WTC11 (cell line): ENCODE measurements around the gene MTSS2. TPM values are rescaled to one million over a fixed set of nuclear protein-coding genes. Genes with fewer than 3 reads are reported as not detected.

Experiments
- ATAC-seq: fragments of 200-7000 bp; cut with Tn5 transposase; 2 replicates; pipeline ENCODE4 v1.10.0; 2021; ENCODE audit warnings: mild to moderate bottlenecking, moderate library complexity
- CTCF ChIA-PET: fragments of 300-600 bp; sonication (Branson Sonifier 250); formaldehyde crosslinking; loops from one replicate; lab custom pipeline; 2021; ENCODE audit warnings: antibody characterized with exemption; lab: Charles Lee
- POLR2A ChIA-PET: fragments of 350-600 bp; sonication (Branson Sonifier 250); formaldehyde crosslinking; loops from one replicate; lab custom pipeline; 2021; ENCODE audit warnings: antibody characterized with exemption; lab: Charles Lee
- DNase-seq: peaks from one replicate; pipeline ENCODE4 v3.0.0; 2021; ENCODE audit warnings: low spot score
- H3K27ac Mint-ChIP-seq: 2 replicates; pipeline ENCODE4 v1.8.0; 2021; ENCODE audit warnings: mixed read lengths
- H3K27me3 Mint-ChIP-seq: 2 replicates; pipeline ENCODE4 v1.8.0; 2021; ENCODE audit warnings: low read depth, mild to moderate bottlenecking, moderate library complexity, mixed read lengths
- H3K36me3 Mint-ChIP-seq: 2 replicates; pipeline ENCODE4 v1.8.0; 2021; ENCODE audit warnings: mixed read lengths
- H3K4me1 Mint-ChIP-seq: 2 replicates; pipeline ENCODE4 v1.8.0; 2022; ENCODE audit warnings: mixed read lengths
- H3K4me3 Mint-ChIP-seq: 2 replicates; pipeline ENCODE4 v1.8.0; 2021; ENCODE audit warnings: mild to moderate bottlenecking, moderate library complexity, mixed read lengths
- H3K9me3 Mint-ChIP-seq: 2 replicates; pipeline ENCODE4 v1.8.0; 2021; ENCODE audit warnings: mixed read lengths
- EMX1 ChIP-seq: fragments of 250-450 bp; sonication (Bioruptor Pico); IDR thresholded peaks from 2 replicates; pipeline ENCODE4 v1.8.0; 2021; ENCODE audit warnings: mild to moderate bottlenecking
- FOXP1 ChIP-seq: sonication (generic); formaldehyde crosslinking; IDR thresholded peaks from 2 replicates; pipeline ENCODE4 v1.8.0; 2022; ENCODE audit warnings: missing genetic modification reagents, mild to moderate bottlenecking, moderate library complexity, borderline replicate concordance
- GABPB1 ChIP-seq: sonication (generic); formaldehyde crosslinking; IDR thresholded peaks from 2 replicates; pipeline ENCODE4 v1.8.1; 2023; ENCODE audit warnings: mild to moderate bottlenecking, missing genetic modification reagents
- GRHL2 ChIP-seq: fragments of 250-450 bp; sonication (Bioruptor Pico); IDR thresholded peaks from 2 replicates; pipeline ENCODE4 v1.8.0; 2022; ENCODE audit warnings: mild to moderate bottlenecking, moderate library complexity; ENCODE audit not compliant: insufficient replicate concordance, severe bottlenecking
- JUN ChIP-seq: sonication (generic); formaldehyde crosslinking; IDR thresholded peaks from 2 replicates; pipeline ENCODE4 v1.8.0; 2023; ENCODE audit warnings: mild to moderate bottlenecking, missing genetic modification reagents
- MXD4 ChIP-seq: fragments of 250-450 bp; sonication (Bioruptor Pico); IDR thresholded peaks from 2 replicates; pipeline ENCODE4 v1.8.0; 2021; ENCODE audit warnings: mild to moderate bottlenecking, moderate library complexity, borderline replicate concordance
- NR2C2 ChIP-seq: sonication (generic); formaldehyde crosslinking; IDR thresholded peaks from 2 replicates; pipeline ENCODE4 v1.8.0; 2022; ENCODE audit warnings: mild to moderate bottlenecking, missing genetic modification reagents
- RORB ChIP-seq: fragments of 250-450 bp; sonication (Bioruptor Pico); IDR thresholded peaks from 2 replicates; pipeline ENCODE4 v1.9.0; 2021; ENCODE audit warnings: mild to moderate bottlenecking
- SP1 ChIP-seq: sonication (generic); formaldehyde crosslinking; conservative IDR thresholded peaks from 2 replicates; pipeline ENCODE4 v1.8.1; 2022; ENCODE audit warnings: missing genetic modification reagents
- TCF7 ChIP-seq: sonication (generic); formaldehyde crosslinking; IDR thresholded peaks from 2 replicates; pipeline ENCODE4 v1.8.0; 2022; ENCODE audit warnings: mild to moderate bottlenecking, low read depth, missing genetic modification reagents, moderate library complexity
- ZBTB21 ChIP-seq: sonication (generic); formaldehyde crosslinking; IDR thresholded peaks from 2 replicates; pipeline ENCODE4 v1.8.1; 2023; ENCODE audit warnings: mild to moderate bottlenecking, missing genetic modification reagents, borderline replicate concordance
- ZNF232 ChIP-seq: sonication (generic); formaldehyde crosslinking; IDR thresholded peaks from 2 replicates; pipeline ENCODE4 v1.8.0; 2022; ENCODE audit warnings: mild to moderate bottlenecking, missing genetic modification reagents
- ZNF263 ChIP-seq: sonication (generic); formaldehyde crosslinking; IDR thresholded peaks from 2 replicates; pipeline ENCODE4 v1.8.1; 2022; ENCODE audit warnings: low read depth, mild to moderate bottlenecking, moderate library complexity, missing genetic modification reagents
- total RNA-seq: library from RNA; stranded (reverse); gene quantifications from 3 replicates; pipeline ENCODE4 v1.2.3, GENCODE V29; 2021
- TF ChIP-seq, protein P1 (sequence below): sonication (generic); formaldehyde crosslinking; conservative IDR thresholded peaks from 2 replicates; pipeline ENCODE4 v1.8.1; 2023; ENCODE audit warnings: mild to moderate bottlenecking, low read depth, missing genetic modification reagents, moderate library complexity
- TF ChIP-seq, protein P2 (sequence below): sonication (generic); formaldehyde crosslinking; IDR thresholded peaks from 2 replicates; pipeline ENCODE4 v1.8.1; 2022; ENCODE audit warnings: low read depth, missing genetic modification reagents, borderline replicate concordance
- TF ChIP-seq, protein P3 (sequence below): sonication (generic); formaldehyde crosslinking; IDR thresholded peaks from 2 replicates; pipeline ENCODE4 v1.8.1; 2022; ENCODE audit warnings: low read depth, mild to moderate bottlenecking, moderate library complexity, missing genetic modification reagents, borderline replicate concordance
- TF ChIP-seq, protein P4 (sequence below): sonication (generic); formaldehyde crosslinking; IDR thresholded peaks from 2 replicates; pipeline ENCODE4 v1.8.0; 2023; ENCODE audit warnings: mild to moderate bottlenecking, missing genetic modification reagents
- TF ChIP-seq, protein P5 (sequence below): sonication (generic); formaldehyde crosslinking; IDR thresholded peaks from 2 replicates; pipeline ENCODE4 v1.8.0; 2022; ENCODE audit warnings: mild to moderate bottlenecking, missing genetic modification reagents
- TF ChIP-seq, protein P6 (sequence below): fragments of 250-450 bp; sonication (Bioruptor Pico); IDR thresholded peaks from 2 replicates; pipeline ENCODE4 v2.1.2; 2022; ENCODE audit warnings: mild to moderate bottlenecking, moderate library complexity
- TF ChIP-seq, protein P7 (sequence below): sonication (generic); formaldehyde crosslinking; IDR thresholded peaks from 2 replicates; pipeline ENCODE4 v1.8.1; 2023; ENCODE audit warnings: mild to moderate bottlenecking, missing genetic modification reagents

Gene MTSS2
- total RNA-seq, 1 experiment from 2014 or later: 28.3 TPM

DNA sequence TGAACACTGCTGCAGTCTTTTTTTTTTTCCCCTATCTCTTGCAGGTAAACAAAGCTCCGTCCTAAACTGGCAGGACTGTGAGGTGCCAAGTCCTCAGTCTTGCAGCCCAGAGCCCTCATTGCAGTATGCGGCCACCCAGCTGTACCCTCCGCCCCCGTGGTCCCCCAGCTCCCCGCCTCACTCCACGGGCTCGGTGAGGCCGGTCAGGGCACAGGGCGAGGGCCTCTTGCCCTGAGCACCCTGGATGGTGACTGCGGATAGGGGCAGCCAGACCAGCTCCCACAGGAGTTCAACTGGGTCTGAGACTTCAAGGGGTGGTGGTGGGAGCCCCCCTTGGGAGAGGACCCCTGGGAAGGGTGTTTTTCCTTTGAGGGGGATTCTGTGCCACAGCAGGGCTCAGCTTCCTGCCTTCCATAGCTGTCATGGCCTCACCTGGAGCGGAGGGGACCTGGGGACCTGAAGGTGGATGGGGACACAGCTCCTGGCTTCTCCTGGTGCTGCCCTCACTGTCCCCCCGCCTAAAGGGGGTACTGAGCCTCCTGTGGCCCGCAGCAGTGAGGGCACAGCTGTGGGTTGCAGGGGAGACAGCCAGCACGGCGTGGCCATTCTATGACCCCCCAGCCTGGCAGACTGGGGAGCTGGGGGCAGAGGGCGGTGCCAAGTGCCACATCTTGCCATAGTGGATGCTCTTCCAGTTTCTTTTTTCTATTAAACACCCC is 25.7 kb downstream of the MTSS2 start (continued):
- TF ChIP-seq, protein P1, sequence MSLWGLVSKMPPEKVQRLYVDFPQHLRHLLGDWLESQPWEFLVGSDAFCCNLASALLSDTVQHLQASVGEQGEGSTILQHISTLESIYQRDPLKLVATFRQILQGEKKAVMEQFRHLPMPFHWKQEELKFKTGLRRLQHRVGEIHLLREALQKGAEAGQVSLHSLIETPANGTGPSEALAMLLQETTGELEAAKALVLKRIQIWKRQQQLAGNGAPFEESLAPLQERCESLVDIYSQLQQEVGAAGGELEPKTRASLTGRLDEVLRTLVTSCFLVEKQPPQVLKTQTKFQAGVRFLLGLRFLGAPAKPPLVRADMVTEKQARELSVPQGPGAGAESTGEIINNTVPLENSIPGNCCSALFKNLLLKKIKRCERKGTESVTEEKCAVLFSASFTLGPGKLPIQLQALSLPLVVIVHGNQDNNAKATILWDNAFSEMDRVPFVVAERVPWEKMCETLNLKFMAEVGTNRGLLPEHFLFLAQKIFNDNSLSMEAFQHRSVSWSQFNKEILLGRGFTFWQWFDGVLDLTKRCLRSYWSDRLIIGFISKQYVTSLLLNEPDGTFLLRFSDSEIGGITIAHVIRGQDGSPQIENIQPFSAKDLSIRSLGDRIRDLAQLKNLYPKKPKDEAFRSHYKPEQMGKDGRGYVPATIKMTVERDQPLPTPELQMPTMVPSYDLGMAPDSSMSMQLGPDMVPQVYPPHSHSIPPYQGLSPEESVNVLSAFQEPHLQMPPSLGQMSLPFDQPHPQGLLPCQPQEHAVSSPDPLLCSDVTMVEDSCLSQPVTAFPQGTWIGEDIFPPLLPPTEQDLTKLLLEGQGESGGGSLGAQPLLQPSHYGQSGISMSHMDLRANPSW (CRISPR knock-in tag): no peak
- TF ChIP-seq ZBTB21 (CRISPR knock-in tag): no peak
- TF ChIP-seq, protein P2, sequence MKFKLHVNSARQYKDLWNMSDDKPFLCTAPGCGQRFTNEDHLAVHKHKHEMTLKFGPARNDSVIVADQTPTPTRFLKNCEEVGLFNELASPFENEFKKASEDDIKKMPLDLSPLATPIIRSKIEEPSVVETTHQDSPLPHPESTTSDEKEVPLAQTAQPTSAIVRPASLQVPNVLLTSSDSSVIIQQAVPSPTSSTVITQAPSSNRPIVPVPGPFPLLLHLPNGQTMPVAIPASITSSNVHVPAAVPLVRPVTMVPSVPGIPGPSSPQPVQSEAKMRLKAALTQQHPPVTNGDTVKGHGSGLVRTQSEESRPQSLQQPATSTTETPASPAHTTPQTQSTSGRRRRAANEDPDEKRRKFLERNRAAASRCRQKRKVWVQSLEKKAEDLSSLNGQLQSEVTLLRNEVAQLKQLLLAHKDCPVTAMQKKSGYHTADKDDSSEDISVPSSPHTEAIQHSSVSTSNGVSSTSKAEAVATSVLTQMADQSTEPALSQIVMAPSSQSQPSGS: no peak
- TF ChIP-seq, all 79 proteins: peak for 0

DNA sequence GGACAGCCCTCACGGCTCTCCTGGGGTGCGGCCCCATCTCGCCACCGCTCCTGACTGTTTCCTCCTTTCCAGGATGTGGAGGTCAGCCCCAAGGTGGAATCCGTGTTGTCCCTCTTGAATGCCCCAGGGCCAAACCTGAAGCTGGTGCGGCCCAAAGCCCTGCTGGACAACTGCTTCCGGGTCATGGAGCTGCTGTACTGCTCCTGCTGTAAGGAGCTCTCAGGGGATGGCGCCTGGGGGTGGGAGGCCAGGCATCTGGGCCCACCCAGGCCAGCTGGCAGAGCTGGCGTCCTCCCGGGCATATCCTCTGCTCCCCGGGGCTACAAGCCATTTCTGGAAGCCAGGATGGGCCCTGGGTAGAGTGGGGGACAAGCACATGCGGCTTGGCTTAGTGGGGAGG is 26.3 kb downstream of the MTSS2 start:
- no peak overlapping the region for H3K4me3 Mint-ChIP-seq
- H3K27ac Mint-ChIP-seq: no peak overlapping the region
- H3K27me3 Mint-ChIP-seq: no peaks in the 10 kb centered on the region
- ChIA-PET CTCF (interaction anchor here (0.8 to 3.0 kb wide), 4 partner anchors 20 to 112 kb away, joined by 3 to 20 read pairs (median 8); no protein-coding TSS in a partner anchor), POLR2A (interaction anchor here (0.7 kb wide), 1 partner anchor 269 kb away, joined by 4 read pairs; no protein-coding TSS in a partner anchor)
- DNase-seq (no peak), ATAC-seq (no peak)
- H3K4me1 Mint-ChIP-seq: peaks cover 13% of the 10 kb centered on the region
- H3K9me3 Mint-ChIP-seq: no peaks in the 10 kb centered on the region
- H3K36me3 Mint-ChIP-seq: no peaks in the 10 kb centered on the region
- no peak for TF ChIP-seq FOXP1 (CRISPR knock-in tag)
- TF ChIP-seq SP1 (CRISPR knock-in tag): no peak
- no peak for TF ChIP-seq ZNF263
- TF ChIP-seq EMX1 (CRISPR knock-in tag): no peak
- TF ChIP-seq GRHL2: no peak
- TF ChIP-seq JUN (CRISPR knock-in tag): no peak
- no peak for TF ChIP-seq ZNF232 (CRISPR knock-in tag)
- TF ChIP-seq ZBTB21 (CRISPR knock-in tag): no peak
- TF ChIP-seq, protein P3, sequence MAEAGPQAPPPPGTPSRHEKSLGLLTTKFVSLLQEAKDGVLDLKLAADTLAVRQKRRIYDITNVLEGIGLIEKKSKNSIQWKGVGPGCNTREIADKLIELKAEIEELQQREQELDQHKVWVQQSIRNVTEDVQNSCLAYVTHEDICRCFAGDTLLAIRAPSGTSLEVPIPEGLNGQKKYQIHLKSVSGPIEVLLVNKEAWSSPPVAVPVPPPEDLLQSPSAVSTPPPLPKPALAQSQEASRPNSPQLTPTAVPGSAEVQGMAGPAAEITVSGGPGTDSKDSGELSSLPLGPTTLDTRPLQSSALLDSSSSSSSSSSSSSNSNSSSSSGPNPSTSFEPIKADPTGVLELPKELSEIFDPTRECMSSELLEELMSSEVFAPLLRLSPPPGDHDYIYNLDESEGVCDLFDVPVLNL (CRISPR knock-in tag): no peak
- no peak for TF ChIP-seq GABPB1 (CRISPR knock-in tag)
- no peak for TF ChIP-seq RORB (CRISPR knock-in tag)
- TF ChIP-seq, protein P4, sequence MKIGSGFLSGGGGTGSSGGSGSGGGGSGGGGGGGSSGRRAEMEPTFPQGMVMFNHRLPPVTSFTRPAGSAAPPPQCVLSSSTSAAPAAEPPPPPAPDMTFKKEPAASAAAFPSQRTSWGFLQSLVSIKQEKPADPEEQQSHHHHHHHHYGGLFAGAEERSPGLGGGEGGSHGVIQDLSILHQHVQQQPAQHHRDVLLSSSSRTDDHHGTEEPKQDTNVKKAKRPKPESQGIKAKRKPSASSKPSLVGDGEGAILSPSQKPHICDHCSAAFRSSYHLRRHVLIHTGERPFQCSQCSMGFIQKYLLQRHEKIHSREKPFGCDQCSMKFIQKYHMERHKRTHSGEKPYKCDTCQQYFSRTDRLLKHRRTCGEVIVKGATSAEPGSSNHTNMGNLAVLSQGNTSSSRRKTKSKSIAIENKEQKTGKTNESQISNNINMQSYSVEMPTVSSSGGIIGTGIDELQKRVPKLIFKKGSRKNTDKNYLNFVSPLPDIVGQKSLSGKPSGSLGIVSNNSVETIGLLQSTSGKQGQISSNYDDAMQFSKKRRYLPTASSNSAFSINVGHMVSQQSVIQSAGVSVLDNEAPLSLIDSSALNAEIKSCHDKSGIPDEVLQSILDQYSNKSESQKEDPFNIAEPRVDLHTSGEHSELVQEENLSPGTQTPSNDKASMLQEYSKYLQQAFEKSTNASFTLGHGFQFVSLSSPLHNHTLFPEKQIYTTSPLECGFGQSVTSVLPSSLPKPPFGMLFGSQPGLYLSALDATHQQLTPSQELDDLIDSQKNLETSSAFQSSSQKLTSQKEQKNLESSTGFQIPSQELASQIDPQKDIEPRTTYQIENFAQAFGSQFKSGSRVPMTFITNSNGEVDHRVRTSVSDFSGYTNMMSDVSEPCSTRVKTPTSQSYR (CRISPR knock-in tag): no peak
- no peak for TF ChIP-seq TCF7 (CRISPR knock-in tag)
- TF ChIP-seq, protein P5, sequence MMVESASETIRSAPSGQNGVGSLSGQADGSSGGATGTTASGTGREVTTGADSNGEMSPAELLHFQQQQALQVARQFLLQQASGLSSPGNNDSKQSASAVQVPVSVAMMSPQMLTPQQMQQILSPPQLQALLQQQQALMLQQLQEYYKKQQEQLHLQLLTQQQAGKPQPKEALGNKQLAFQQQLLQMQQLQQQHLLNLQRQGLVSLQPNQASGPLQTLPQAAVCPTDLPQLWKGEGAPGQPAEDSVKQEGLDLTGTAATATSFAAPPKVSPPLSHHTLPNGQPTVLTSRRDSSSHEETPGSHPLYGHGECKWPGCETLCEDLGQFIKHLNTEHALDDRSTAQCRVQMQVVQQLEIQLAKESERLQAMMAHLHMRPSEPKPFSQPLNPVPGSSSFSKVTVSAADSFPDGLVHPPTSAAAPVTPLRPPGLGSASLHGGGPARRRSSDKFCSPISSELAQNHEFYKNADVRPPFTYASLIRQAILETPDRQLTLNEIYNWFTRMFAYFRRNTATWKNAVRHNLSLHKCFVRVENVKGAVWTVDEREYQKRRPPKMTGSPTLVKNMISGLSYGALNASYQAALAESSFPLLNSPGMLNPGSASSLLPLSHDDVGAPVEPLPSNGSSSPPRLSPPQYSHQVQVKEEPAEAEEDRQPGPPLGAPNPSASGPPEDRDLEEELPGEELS: no peak
- TF ChIP-seq NR2C2 (CRISPR knock-in tag): no peak
- TF ChIP-seq MXD4 (CRISPR knock-in tag): no peak
- TF ChIP-seq, protein P6, sequence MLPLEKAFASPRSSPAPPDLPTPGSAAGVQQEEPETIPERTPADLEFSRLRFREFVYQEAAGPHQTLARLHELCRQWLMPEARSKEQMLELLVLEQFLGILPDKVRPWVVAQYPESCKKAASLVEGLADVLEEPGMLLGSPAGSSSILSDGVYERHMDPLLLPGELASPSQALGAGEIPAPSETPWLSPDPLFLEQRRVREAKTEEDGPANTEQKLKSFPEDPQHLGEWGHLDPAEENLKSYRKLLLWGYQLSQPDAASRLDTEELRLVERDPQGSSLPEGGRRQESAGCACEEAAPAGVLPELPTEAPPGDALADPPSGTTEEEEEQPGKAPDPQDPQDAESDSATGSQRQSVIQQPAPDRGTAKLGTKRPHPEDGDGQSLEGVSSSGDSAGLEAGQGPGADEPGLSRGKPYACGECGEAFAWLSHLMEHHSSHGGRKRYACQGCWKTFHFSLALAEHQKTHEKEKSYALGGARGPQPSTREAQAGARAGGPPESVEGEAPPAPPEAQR (CRISPR knock-in tag): no peak
- TF ChIP-seq, protein P7, sequence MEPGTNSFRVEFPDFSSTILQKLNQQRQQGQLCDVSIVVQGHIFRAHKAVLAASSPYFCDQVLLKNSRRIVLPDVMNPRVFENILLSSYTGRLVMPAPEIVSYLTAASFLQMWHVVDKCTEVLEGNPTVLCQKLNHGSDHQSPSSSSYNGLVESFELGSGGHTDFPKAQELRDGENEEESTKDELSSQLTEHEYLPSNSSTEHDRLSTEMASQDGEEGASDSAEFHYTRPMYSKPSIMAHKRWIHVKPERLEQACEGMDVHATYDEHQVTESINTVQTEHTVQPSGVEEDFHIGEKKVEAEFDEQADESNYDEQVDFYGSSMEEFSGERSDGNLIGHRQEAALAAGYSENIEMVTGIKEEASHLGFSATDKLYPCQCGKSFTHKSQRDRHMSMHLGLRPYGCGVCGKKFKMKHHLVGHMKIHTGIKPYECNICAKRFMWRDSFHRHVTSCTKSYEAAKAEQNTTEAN (CRISPR knock-in tag): no peak
